HepG2 (cell line): ENCODE data around the gene WDR31. TPM values are rescaled to one million over a fixed set of nuclear protein-coding genes. Genes with fewer than 3 reads are reported as not detected.

Experiments used
- ATAC-seq: fragments of 200-7000 bp; cut with Tn5 transposase; 3 replicates; pipeline ENCODE4 v1.9.1; 2020; ENCODE audit warnings: mild to moderate bottlenecking, moderate library complexity
- BruUV-seq: library from RNA; stranded (reverse); fragments of 400-500 nt; replicated peaks from 2 replicates; lab custom pipeline; 2021; lab: Mats Ljungman, UMichigan
- CTCF ChIA-PET: fragments of 300-600 bp; formaldehyde crosslinking; extraction: SDS; loops from one replicate; lab custom pipeline; 2021; ENCODE audit warnings: low total read pairs, inconsistent platforms, low intra/inter-chr PET ratio; lab: Yijun Ruan, JAX
- POLR2A ChIA-PET: fragments of 350-600 bp; sonication (Branson Sonifier 250); formaldehyde crosslinking; loops from one replicate; lab custom pipeline; 2020; ENCODE audit warnings: antibody characterized with exemption, inconsistent platforms; lab: Yijun Ruan, JAX
- DNase-seq: peaks from one replicate; pipeline ENCODE4 v3.0.0-alpha.2; 2015; ENCODE audit warnings: low spot score
- FAIRE-seq: peaks from 3 replicates; lab custom pipeline; 2011; peaks lifted over from hg19 to GRCh38; lab: Jason Lieb, UNC
- H2AFZ ChIP-seq: one replicate; pipeline ENCODE4 v1.6.1; 2011; ENCODE audit warnings: low read length, inconsistent platforms
- H3K27ac ChIP-seq: fragments of 300-600 bp; 3 replicates; pipeline ENCODE4 v1.8.0; 2011; ENCODE audit warnings: mixed run types, mild to moderate bottlenecking, mixed read lengths, low read length, inconsistent platforms; ENCODE audit not compliant: insufficient read depth; ENCODE audit errors: extremely low read length
- H3K27me3 ChIP-seq, 2 experiments: fragments of 200-600 bp in 1 of 2; 2 replicates in 1 of 2; 3 replicates in 1 of 2; pipeline versions ENCODE4 v1.6.0 to v1.8.0; 2011; ENCODE audit warnings: low read length in 2 of 2, mild to moderate bottlenecking in 2 of 2, moderate library complexity in 2 of 2, inconsistent platforms in 1 of 2; ENCODE audit not compliant: insufficient read depth in 2 of 2, control insufficient read depth in 1 of 2
- H3K36me3 ChIP-seq, 2 experiments: fragments of 200-600 bp in 1 of 2; replicated peaks in 1 of 2; 2 replicates in 1 of 2; 3 replicates in 1 of 2; pipeline versions ENCODE4 v1.5.1 to v1.8.0; 2011; ENCODE audit warnings: low read length in 2 of 2, inconsistent platforms in 1 of 2; ENCODE audit not compliant: insufficient read depth in 2 of 2, control insufficient read depth in 1 of 2
- H3K4me1 ChIP-seq: 2 replicates; pipeline ENCODE4 v1.5.1; 2012; ENCODE audit warnings: low read length, inconsistent platforms; ENCODE audit not compliant: insufficient read depth
- H3K4me2 ChIP-seq: 2 replicates; pipeline ENCODE4 v1.6.0; 2011; ENCODE audit warnings: low read depth, low read length, inconsistent platforms
- H3K4me3 ChIP-seq, 3 experiments: fragments of 200-600 bp in 1 of 3; sonication (generic), shearing (Covaris generic) in 1 of 3; replicated peaks in 1 of 3; 2 replicates each; pipeline ENCODE4 v1.5.1; 2011 to 2016; ENCODE audit warnings: low read length in 3 of 3, inconsistent platforms in 2 of 3, low read depth in 2 of 3, mild to moderate bottlenecking in 2 of 3, control low read depth in 1 of 3, mixed read lengths in 1 of 3; ENCODE audit not compliant: insufficient read depth in 1 of 3
- H3K79me2 ChIP-seq: one replicate; pipeline ENCODE4 v1.6.1; 2011; ENCODE audit warnings: low read length, inconsistent platforms; ENCODE audit not compliant: insufficient read depth
- H3K9ac ChIP-seq: 2 replicates; pipeline ENCODE4 v1.6.0; 2011; ENCODE audit warnings: mild to moderate bottlenecking, low read depth, low read length, inconsistent platforms; ENCODE audit not compliant: insufficient read depth
- H3K9me3 ChIP-seq: 2 replicates; pipeline ENCODE4 v1.5.1; 2012; ENCODE audit warnings: mild to moderate bottlenecking, low read length
- H4K20me1 ChIP-seq: 2 replicates; pipeline ENCODE4 v1.6.0; 2011; ENCODE audit warnings: inconsistent platforms, mild to moderate bottlenecking, low read length, moderate library complexity; ENCODE audit not compliant: insufficient read depth
- ATF3 ChIP-seq: sonication (generic); formaldehyde crosslinking; IDR thresholded peaks from 2 replicates; pipeline ENCODE4 v1.4.0; 2020; ENCODE audit warnings: missing genetic modification reagents
- MAZ ChIP-seq, 2 experiments: sonication (generic) in 1 of 2; formaldehyde crosslinking in 1 of 2; IDR thresholded peaks; 2 replicates each; pipeline versions ENCODE4 v1.5.0 to v1.6.1; 2012 to 2020; ENCODE audit warnings: low read depth in 2 of 2, mild to moderate bottlenecking in 2 of 2, borderline replicate concordance in 1 of 2, improper control_type of control experiment in 1 of 2, low read length in 1 of 2, missing genetic modification reagents in 1 of 2, moderate library complexity in 1 of 2
- NFE2L1 ChIP-seq: sonication (generic); formaldehyde crosslinking; IDR thresholded peaks from 2 replicates; pipeline ENCODE4 v1.4.0; 2020; ENCODE audit warnings: missing genetic modification reagents, mild to moderate bottlenecking, borderline replicate concordance
- SAP130 ChIP-seq: IDR thresholded peaks from 2 replicates; pipeline ENCODE4 v1.6.1; 2016; ENCODE audit warnings: low read depth
- USF2 ChIP-seq, 2 experiments: sonication (generic) in 1 of 2; formaldehyde crosslinking in 1 of 2; IDR thresholded peaks; 2 replicates each; pipeline versions ENCODE4 v1.5.1 to v1.6.1; 2011 to 2020; ENCODE audit warnings: borderline replicate concordance in 1 of 2, low read depth in 1 of 2, low read length in 1 of 2, mild to moderate bottlenecking in 1 of 2, missing genetic modification reagents in 1 of 2, moderate library complexity in 1 of 2
- ZNF24 ChIP-seq: fragments of 450-650 bp; IDR thresholded peaks from 2 replicates; pipeline ENCODE4 v1.6.1; 2017; ENCODE audit warnings: antibody characterized with exemption, mild to moderate bottlenecking
- ZNF326 ChIP-seq: sonication (generic); formaldehyde crosslinking; IDR thresholded peaks from 2 replicates; pipeline ENCODE4 v1.4.0; 2020; ENCODE audit warnings: missing genetic modification reagents, borderline replicate concordance
- ZNF350 ChIP-seq: sonication (generic); formaldehyde crosslinking; IDR thresholded peaks from 2 replicates; pipeline ENCODE4 v1.4.0; 2020; ENCODE audit warnings: mild to moderate bottlenecking, low read depth, missing genetic modification reagents, borderline replicate concordance
- ZNF572 ChIP-seq: sonication (generic); formaldehyde crosslinking; IDR thresholded peaks from 2 replicates; pipeline ENCODE4 v1.5.1; 2020; ENCODE audit warnings: mild to moderate bottlenecking, missing genetic modification reagents
- WGBS: methylation state at CpG from one replicate; pipeline ENCODE4 v1.1.6; 2017; ENCODE audit warnings: low lambda C conversion rate; 5-methylcytosine and 5-hydroxymethylcytosine counted together
- in situ Hi-C: cut with HindIII; loops from 2 replicates; pipeline ENCODE4 v1.10.0; 2017; ENCODE audit warnings: low pct_unique_long_range_greater_than_20kb; ENCODE audit not compliant: extremely low pct_ligation_motif_present
- intact Hi-C: fragments of 100-400 bp; cut with micrococcal nuclease; formaldehyde crosslinking; loops from one replicate; pipeline ENCODE4 v1.10.0; 2022; ENCODE audit not compliant: unreplicated experiment
- polyA plus RNA-seq, 8 experiments: library from polyadenylated mRNA; depleted of rRNA in 3 of 8; stranded (reverse) in 7 of 8; unstranded in 1 of 8; fragments of >200 nt; fragmentation: Illumina TruSeq in 4 of 8; extraction: Trizol in 4 of 8; gene quantifications; 2 replicates each; pipeline versions ENCODE4 v1.2.1 to v1.2.3, GENCODE V29; 2011 to 2016; ENCODE audit warnings: low read depth in 4 of 8, missing spikeins in 1 of 8, mixed read lengths in 1 of 8; ENCODE audit not compliant: insufficient read depth in 1 of 8
- total RNA-seq, 5 experiments: library from RNA; depleted of rRNA; stranded (reverse); fragments of >200 nt; fragmentation: Illumina TruSeq; extraction: Trizol; gene quantifications; 2 replicates each; pipeline ENCODE4 v1.2.3, GENCODE V29; 2016; ENCODE audit warnings: low read depth in 1 of 5
- TF ChIP-seq, protein P1 (sequence below): sonication (generic); formaldehyde crosslinking; IDR thresholded peaks from 2 replicates; pipeline ENCODE4 v1.8.1; 2023; ENCODE audit warnings: mild to moderate bottlenecking, missing genetic modification reagents, borderline replicate concordance

The WDR31 gene
- total and polyA plus RNA-seq, 2 of the 13 experiments (the other 11 are each of a cell fraction or from before 2014, with no cell fraction given): 0.33 to 1.7 TPM

GRCh38 chr9:113340011-113340699 lies at the start of gene WDR31 (continued):
- 0 out of 2 replicates have a peak, but pooled peaks have one; percentile 41 for TF ChIP-seq ZNF24
- no peak for TF ChIP-seq ZNF572 (CRISPR knock-in tag)

DNA sequence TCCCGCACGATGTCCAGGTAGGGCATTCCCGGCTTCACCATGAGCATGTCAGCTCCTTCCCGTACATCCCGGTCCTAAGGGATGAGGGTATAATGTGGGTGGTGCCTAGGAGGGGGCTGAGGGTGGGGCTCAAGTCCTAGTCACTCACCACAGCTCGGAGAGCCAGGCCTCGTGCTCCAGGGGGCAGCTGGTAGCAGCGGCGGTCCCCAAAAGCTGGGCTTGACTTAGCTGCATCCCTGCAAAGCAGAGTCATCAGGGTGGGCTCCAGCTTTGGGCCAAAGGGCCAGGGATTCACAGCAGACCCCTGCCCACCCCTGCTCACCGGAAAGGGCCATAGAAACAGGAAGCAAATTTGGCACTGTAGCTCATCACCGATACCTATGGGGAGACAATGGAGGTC lies 49.4 kb upstream of the WDR31 start:
- TF ChIP-seq MAZ (IDR thresholded peaks at IDR 0.05; ENCODE audit: borderline replicate concordance, low read depth, low read length) (no peak), MAZ (CRISPR knock-in tag; IDR thresholded peaks at IDR 0.05; ENCODE audit: low read depth) (no peak), ZNF350 (CRISPR knock-in tag) (no peak), ATF3 (CRISPR knock-in tag) (no peak), ZNF326 (no peak), NFE2L1 (CRISPR knock-in tag) (no peak), USF2 (IDR thresholded peaks at IDR 0.05; ENCODE audit: low read depth, low read length) (no peak), USF2 (CRISPR knock-in tag; IDR thresholded peaks at IDR 0.05; ENCODE audit: borderline replicate concordance) (no peak), SAP130 (CRISPR knock-in tag) (no peak)
- TF ChIP-seq, protein P1, sequence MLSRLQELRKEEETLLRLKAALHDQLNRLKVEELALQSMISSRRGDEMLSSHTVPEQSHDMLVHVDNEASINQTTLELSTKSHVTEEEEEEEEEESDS (CRISPR knock-in tag): no peak
- ChIA-PET POLR2A (interaction anchor here (1.0 to 1.3 kb wide), 2 partner anchors 9 to 13 kb away, joined by 4 read pairs; partner anchors contain the start of gene HDHD3), CTCF (no interaction called here)
- Histone ChIP-seq H2AFZ (no peak overlapping the region), H3K4me2 (no peak overlapping the region), H3K4me3 (no peak overlapping the region), H4K20me1 (no peaks in the 10 kb centered on the region), H3K36me3 (peaks cover 15 to 48% of the 10 kb centered on the region in 2 experiments), H3K9me3 (no peaks in the 10 kb centered on the region), H3K4me1 (peaks cover 86% of the 10 kb centered on the region), H3K27me3 (no peaks in the 10 kb centered on the region), H3K79me2 (no peaks in the 10 kb centered on the region), H3K9ac (no peak overlapping the region), H3K27ac (peak overlapping the region; percentile 97)
- ATAC-seq: no peak
- 95% methylated on average over 7 of the region's 11 CpGs for WGBS
- BruUV-seq: no TSS peak
- intact Hi-C loops (no loop called here), in situ Hi-C loops (no loop called here)
- no peak for FAIRE-seq
- DNase-seq: no peak
